HG02588 (cell line): ENCODE results near the gene TNP1.

Source experiments
- ATAC-seq: cut with Tn5 transposase; IDR thresholded peaks from one replicate; pipeline ENCODE4 v1.9.1; 2021; ENCODE audit warnings: mild to moderate bottlenecking, moderate library complexity; ENCODE audit not compliant: unreplicated experiment

TNP1 gene

DNA sequence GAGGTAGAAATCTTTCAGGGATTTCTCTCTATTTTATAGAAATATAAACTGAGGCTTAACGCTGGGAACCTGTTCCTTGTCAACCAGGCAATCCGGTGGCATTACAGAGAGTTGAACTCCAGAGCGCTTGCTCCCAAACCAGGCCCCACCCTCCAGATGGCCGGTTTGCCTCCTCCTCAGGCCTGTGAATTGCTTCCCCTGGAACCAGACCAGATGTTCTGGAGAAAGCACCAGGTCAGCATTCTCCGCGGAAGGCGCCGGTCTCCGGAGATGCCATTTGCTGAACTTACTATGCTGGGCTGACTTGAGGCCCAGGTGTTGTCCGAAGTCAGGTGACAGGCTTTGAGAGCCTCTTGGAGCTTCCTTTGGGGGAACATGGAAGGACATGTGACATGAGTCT, 17.2 kb downstream of the TNP1 start:
- ATAC-seq = no peak

DNA sequence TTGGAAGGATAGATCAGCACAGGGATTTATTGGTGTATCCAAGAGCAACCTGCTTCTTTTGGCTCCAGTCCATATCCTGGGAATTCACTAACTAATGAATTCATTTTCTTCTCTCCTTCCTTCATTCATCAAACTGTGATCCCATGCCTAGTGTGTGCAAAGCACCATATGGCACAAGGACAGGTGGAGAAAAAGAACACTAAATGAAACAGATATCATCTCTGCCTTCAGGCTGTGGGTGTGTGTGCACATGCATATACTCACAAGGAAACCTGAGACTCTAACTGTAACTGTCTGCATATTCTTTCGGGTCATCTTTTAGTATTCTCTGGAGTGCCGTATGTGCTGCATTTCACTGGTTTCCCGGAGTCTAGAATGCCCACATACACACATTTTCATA, 20.2 kb downstream of the TNP1 start:
- no peak for ATAC-seq

DNA sequence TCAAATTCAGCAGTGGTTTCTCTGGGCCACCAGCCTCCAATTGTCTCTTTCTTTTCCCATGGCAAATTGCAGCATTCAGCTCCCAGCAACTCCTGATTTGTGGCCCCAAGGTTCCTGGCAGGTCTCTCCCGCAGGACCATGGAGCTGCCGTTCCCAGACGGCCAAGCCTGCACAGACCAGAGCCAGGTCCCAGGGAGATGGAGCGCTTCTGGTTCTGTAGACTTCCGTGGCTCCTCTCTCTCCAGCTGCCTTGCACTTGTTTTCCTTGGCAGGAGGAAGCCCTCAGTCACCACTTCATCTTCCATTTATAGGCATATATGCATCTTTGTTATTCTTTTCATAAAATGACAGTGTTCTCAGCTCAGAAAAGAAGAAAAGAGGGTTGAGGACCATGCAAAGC, 21.7 kb downstream of the TNP1 start:
- ATAC-seq = no peak

DNA sequence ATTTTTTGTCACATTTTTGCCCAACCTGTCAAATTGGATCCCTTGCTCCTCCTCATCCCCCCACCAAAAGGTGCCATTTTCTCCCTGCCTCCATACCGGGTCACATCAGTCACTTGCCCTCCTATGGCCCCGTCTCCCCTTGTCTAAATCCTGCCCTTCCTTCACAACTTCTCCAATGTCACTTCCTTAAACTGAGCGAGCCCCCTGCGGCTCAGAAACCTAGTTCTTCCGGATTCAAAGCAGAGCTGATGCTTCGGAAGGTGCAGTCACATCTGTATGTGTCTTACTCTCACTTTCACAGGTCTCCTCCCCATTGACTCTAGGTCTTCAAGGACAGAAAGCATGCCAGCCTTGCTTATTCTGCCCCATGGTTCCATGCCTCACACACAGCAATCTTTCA, 22.1 kb downstream of the TNP1 start:
- ATAC-seq = no peak

DNA sequence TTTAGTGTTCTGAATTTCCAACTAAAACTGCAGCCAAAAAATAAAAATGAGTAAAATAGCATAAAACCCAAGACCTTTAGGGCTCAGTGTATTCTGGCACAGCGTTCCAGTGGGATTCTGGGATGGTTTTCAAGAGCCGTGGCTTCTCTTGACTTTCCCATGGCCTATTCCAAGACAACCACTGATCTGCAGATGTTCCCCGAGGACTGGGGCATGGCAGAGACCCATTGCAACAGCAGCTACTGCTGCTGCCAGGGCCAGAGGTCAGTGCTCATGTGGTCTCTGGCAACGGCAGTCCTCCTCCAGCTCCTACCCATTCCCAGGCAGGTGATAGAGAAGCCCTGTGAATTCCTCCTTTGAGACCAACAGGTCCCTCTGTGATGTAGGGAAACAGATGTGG, 26.8 kb downstream of the TNP1 start:
- no peak for ATAC-seq

DNA sequence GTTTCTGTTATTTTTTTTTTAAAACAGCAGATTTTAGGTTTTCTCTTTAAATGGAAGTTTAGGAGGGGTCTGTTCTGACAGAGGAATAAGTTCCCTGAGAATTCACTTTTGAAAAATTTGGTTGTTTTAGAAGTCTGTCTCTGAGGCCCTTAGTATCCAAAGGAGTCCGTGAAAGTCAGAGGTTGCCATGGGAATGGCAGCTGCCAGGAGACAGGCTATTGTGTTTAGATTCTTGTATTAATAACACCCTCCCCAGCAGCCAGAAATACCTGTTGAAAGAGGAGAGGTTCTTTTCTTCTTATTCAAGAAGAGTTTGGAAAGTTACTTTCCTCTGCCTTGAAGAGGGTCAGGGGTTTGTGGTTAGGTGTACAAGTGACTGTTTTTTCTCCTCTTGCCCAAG, 29.5 kb downstream of the TNP1 start:
- no peak for ATAC-seq

DNA sequence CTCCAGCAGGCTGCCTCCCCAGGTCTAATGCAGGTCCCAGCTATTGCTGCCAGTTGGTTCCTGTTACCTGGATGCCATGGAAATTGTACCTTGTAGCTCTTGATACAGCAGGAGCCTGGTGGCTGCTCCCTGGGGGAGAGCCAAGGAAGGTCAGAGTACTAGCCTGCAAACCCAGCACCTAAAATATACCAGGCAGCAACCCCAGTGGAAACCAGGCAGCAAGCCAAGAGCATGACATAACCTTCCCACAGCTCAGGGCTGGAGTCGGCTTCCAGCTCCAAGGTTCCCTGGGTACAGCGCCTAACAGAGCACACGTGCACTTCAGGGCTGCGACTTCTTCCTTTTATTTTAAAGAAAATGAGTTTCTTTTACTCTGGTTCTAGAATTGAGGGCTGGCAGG, 30.3 kb downstream of the TNP1 start:
- ATAC-seq = no peak

DNA sequence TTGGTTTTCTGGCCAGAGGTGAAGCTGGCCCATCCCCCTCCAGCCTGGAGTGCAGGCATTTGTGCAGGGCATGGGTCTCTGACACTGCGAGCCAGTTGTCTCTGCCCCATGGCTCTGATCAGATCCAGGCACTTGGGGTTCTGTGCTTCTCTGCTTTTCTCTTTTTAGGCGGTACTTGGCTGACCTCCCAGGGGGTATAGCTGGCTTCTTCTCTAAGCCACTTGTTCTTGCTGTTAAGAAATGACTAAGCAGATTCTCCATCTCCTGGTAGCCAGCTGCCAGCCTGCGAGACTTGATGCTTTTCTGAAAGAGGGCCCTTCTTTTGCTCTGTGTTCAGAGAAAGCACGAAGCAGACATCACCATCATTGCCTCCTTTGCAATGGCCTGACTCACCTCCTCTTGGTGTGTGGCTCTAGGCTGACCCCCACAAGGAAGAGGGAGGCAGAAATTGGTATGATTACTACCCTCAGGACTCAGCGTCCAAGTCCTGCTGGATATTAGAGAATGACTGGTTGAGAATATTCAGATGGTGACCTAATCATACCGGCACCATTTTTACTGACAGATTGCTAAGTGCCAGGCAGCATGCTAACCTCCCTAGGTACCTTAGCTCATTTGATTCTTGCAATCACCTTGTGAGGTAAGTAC, 32.7 kb downstream of the TNP1 start:
- no peak for ATAC-seq

DNA sequence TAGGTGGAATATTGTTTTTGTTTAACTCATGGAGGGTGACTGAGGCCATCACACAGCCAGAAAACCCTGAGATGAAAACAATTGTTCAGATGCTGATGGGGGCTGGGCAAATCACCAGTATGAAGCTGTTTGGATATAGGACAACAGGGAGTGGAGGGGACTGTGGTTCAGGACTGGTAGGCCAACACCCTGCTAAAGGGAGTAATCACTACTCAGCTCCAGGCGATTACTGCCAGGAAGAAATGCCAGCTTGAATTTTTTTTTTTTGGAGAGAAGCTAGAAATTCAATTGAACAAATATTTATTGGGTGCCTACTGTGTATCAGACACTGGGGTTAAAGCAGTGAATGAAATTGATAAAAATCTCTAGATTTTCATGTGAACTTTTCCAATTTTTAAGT, 37.4 kb downstream of the TNP1 start:
- ATAC-seq = no peak

DNA sequence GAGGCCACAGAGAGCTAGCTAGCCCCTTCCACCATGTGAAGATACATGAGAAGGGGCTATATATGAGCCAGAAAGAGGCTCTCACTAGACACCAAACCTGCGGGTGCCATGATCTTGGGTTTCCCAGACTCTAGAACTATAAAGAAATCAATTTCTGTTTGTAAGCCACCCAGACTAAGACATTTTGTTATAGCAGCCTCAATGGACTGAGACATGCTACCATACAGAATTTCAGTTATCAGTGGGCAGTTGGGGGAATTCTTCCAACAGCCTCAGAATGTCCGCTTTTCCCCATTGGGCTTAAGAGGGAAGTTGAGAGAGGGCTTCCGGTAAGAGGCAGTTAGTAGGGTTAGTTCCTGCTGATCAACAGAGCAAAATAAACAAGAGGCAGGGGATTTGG, 39.2 kb downstream of the TNP1 start:
- no peak for ATAC-seq

DNA sequence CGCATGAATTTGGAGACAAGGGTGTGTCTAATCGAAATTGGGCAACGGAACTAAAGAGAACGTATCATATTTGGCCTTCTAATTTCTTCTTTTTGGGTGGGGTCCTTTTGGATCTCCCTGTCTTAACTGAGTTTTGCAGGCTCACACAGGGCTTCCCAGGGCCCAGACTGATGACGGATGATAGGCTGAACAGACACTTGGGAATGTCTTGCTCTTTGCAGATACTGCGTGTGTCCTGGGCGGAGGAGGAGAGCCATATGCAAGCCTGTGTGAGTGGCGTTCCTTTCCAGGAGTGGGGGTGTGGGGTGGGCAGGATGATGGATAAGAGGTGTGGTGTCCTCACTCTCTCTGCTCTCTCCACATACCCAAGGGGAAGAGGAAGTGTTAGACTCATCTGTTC, 40.1 kb downstream of the TNP1 start:
- no peak for ATAC-seq

DNA sequence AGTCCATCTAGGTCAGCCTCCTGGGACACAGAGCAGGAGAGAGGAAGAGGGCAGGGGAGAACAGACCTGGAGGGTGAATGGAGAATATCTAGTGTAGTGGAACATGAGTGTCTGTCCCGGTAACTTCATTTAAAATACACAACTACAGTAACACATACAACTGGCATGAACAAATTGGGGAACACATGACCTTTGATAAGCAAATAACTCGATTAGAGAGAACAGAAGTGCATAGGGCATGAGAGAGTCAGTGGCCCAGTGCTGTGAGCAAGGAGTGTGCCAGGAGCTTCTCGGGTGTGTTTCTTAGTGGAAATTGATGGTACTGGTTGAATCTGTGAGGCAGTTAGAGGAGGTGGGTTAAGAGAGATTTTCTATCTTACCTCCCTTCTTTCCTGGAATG, 40.8 kb downstream of the TNP1 start:
- ATAC-seq = no peak

DNA sequence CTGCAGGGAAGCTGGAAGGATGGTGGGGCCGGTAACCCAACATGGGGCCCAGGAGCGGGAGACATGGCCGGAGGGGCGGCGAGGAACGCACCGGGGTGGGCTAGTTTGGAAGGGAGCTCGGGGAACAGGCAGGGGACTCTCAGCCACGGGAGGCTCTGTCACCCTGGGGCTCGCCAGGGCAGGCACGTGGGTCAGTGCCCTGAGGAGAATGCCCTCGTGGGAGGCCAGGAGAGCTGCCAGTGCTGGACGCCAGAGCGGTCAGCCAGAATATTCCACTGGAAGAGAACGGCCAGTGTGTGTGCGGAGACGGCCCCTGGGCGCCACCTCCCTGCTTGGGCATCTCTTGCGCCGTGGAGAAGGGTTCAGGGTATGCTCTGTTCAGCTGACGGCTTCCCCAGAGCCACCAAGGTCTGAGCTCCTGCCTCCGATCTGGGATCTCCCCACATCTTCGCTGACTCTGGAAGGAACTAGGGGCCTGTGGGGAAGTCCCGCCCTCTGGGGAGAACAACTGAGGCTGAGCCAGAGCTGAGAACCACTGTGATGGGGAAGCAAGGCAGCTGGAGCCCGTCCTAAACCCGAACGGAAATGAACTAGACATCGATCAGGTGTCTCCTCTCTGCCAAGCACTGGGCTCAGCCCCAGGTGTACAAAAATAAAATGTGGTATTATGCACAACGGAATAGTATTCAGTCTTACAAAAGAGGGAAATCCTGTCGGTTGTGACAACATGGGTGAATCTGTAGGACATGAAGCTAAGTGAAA, 49.3 kb downstream of the TNP1 start:
- no peak for ATAC-seq
